H9 (cell line): ENCODE results near the gene PLAAT3. TPM values are rescaled to one million over a fixed set of nuclear protein-coding genes. Genes with fewer than 3 reads are reported as not detected.
A peak's percentile ranks its signal among the peaks of the same experiment; 100 is the strongest.

ENCODE experiments used
- DNase-seq: peaks from one replicate; pipeline ENCODE4 v3.0.0-alpha.2; 2017
- H2AFZ ChIP-seq: one replicate; pipeline ENCODE4 v1.6.1; 2013; ENCODE audit warnings: mild to moderate bottlenecking, low read length, control low read depth, moderate library complexity
- H2AK5ac ChIP-seq: 2 replicates; pipeline ENCODE4 v1.6.1; 2013; ENCODE audit warnings: low read length, control low read depth, mixed read lengths; ENCODE audit not compliant: insufficient read length
- H2BK120ac ChIP-seq: one replicate; pipeline ENCODE4 v1.6.1; 2013; ENCODE audit warnings: low read depth, mild to moderate bottlenecking, low read length, control low read depth, inconsistent platforms; ENCODE audit not compliant: poor library complexity, severe bottlenecking
- H2BK12ac ChIP-seq: 2 replicates; pipeline ENCODE4 v1.6.1; 2013; ENCODE audit warnings: low read length, control low read depth, mixed read lengths, low read depth; ENCODE audit not compliant: insufficient read length
- H2BK15ac ChIP-seq: 2 replicates; pipeline ENCODE4 v1.6.1; 2013; ENCODE audit warnings: low read depth, low read length, control low read depth
- H2BK20ac ChIP-seq: one replicate; pipeline ENCODE4 v1.6.1; 2013; ENCODE audit warnings: low read depth, mild to moderate bottlenecking, low read length, control low read depth, inconsistent platforms; ENCODE audit not compliant: poor library complexity, severe bottlenecking
- H2BK5ac ChIP-seq: 2 replicates; pipeline ENCODE4 v1.6.1; 2013; ENCODE audit warnings: low read length, control low read depth, mixed read lengths; ENCODE audit not compliant: insufficient read length
- H3K14ac ChIP-seq: 2 replicates; pipeline ENCODE4 v1.6.1; 2013; ENCODE audit warnings: low read length, control low read depth; ENCODE audit not compliant: insufficient read depth
- H3K18ac ChIP-seq: 2 replicates; pipeline ENCODE4 v1.6.1; 2013; ENCODE audit warnings: low read depth, mild to moderate bottlenecking, mixed read lengths, low read length, control low read depth; ENCODE audit not compliant: insufficient read length
- H3K23ac ChIP-seq: 2 replicates; pipeline ENCODE4 v1.6.1; 2013; ENCODE audit warnings: low read length, control low read depth, mixed read lengths, low read depth; ENCODE audit not compliant: insufficient read length
- H3K23me2 ChIP-seq: 2 replicates; pipeline ENCODE4 v1.6.1; 2013; ENCODE audit warnings: low read depth, mild to moderate bottlenecking, mixed read lengths, low read length, control low read depth; ENCODE audit not compliant: insufficient read length, poor library complexity, severe bottlenecking
- H3K27ac ChIP-seq: 2 replicates; pipeline ENCODE4 v1.5.1; 2013; ENCODE audit warnings: low read length, control low read depth, mixed read lengths, low read depth; ENCODE audit not compliant: insufficient read length
- H3K27me3 ChIP-seq: 2 replicates; pipeline ENCODE4 v1.6.1; 2013; ENCODE audit warnings: low read length, control low read depth, inconsistent platforms; ENCODE audit not compliant: insufficient read depth
- H3K4ac ChIP-seq: 2 replicates; pipeline ENCODE4 v1.6.1; 2013; ENCODE audit warnings: low read depth, mild to moderate bottlenecking, control low read depth, inconsistent platforms, low read length, moderate library complexity
- H3K4me1 ChIP-seq: 2 replicates; pipeline ENCODE4 v1.6.1; 2013; ENCODE audit warnings: low read length, control low read depth, inconsistent platforms; ENCODE audit not compliant: insufficient read depth
- H3K4me2 ChIP-seq: 2 replicates; pipeline ENCODE4 v1.6.1; 2013; ENCODE audit warnings: low read length, control low read depth, mixed read lengths; ENCODE audit not compliant: insufficient read length, insufficient read depth
- H3K56ac ChIP-seq: 2 replicates; pipeline ENCODE4 v1.6.1; 2013; ENCODE audit warnings: low read depth, mild to moderate bottlenecking, mixed read lengths, low read length, control low read depth; ENCODE audit not compliant: insufficient read length
- H3K79me1 ChIP-seq: 2 replicates; pipeline ENCODE4 v1.6.1; 2013; ENCODE audit warnings: low read depth, mild to moderate bottlenecking, moderate library complexity, low read length, control low read depth, inconsistent platforms; ENCODE audit not compliant: insufficient read depth, poor library complexity, severe bottlenecking
- H3K79me2 ChIP-seq: 2 replicates; pipeline ENCODE4 v1.6.1; 2013; ENCODE audit warnings: low read length, control low read depth, inconsistent platforms; ENCODE audit not compliant: insufficient read depth
- H3K9ac ChIP-seq: 2 replicates; pipeline ENCODE4 v1.6.1; 2013; ENCODE audit warnings: low read length, control low read depth, mixed read lengths; ENCODE audit not compliant: insufficient read length; ENCODE audit errors: extremely low read depth
- H3K9me3 ChIP-seq: one replicate; pipeline ENCODE4 v1.6.1; 2013; ENCODE audit warnings: low read depth, low read length, inconsistent platforms; ENCODE audit not compliant: control insufficient read depth
- H3T11ph ChIP-seq: one replicate; pipeline ENCODE4 v1.6.1; 2013; ENCODE audit warnings: mild to moderate bottlenecking, low read length, control low read depth, inconsistent platforms
- H4K20me1 ChIP-seq: one replicate; pipeline ENCODE4 v1.6.1; 2013; ENCODE audit not compliant: control insufficient read depth, insufficient read length, insufficient read depth
- H4K5ac ChIP-seq: 2 replicates; pipeline ENCODE4 v1.6.1; 2013; ENCODE audit warnings: low read depth, mild to moderate bottlenecking, mixed read lengths, low read length, control low read depth; ENCODE audit not compliant: insufficient read length
- H4K8ac ChIP-seq: replicated peaks from 2 replicates; pipeline ENCODE4 v1.6.1; 2013; ENCODE audit warnings: low read length, control low read depth, mixed read lengths, low read depth; ENCODE audit not compliant: insufficient read length
- H4K91ac ChIP-seq: 2 replicates; pipeline ENCODE4 v1.6.1; 2013; ENCODE audit warnings: low read depth, mild to moderate bottlenecking, moderate library complexity, mixed read lengths, low read length, control low read depth; ENCODE audit not compliant: insufficient read length
- H3K27ac Mint-ChIP-seq, 3 experiments: 2 replicates in 2 of 3; 3 replicates in 1 of 3; pipeline ENCODE4 v1.8.0; 2020 to 2021; ENCODE audit warnings: mixed read lengths in 3 of 3, mild to moderate bottlenecking in 1 of 3, moderate library complexity in 1 of 3
- H3K27me3 Mint-ChIP-seq: 2 replicates; pipeline ENCODE4 v1.8.0; 2021; ENCODE audit warnings: low read depth, mild to moderate bottlenecking, moderate library complexity, mixed read lengths
- H3K36me3 Mint-ChIP-seq, 3 experiments: 2 replicates in 2 of 3; 3 replicates in 1 of 3; pipeline ENCODE4 v1.8.0; 2020 to 2021; ENCODE audit warnings: low read depth in 3 of 3, mixed read lengths in 3 of 3; ENCODE audit not compliant: insufficient read depth in 1 of 3
- H3K4me1 Mint-ChIP-seq, 2 experiments: 2 replicates each; pipeline ENCODE4 v1.8.0; 2020; ENCODE audit warnings: mixed read lengths in 2 of 2
- H3K4me3 Mint-ChIP-seq, 2 experiments: 2 replicates in 1 of 2; 3 replicates in 1 of 2; pipeline ENCODE4 v1.8.0; 2020 to 2021; ENCODE audit warnings: mild to moderate bottlenecking in 2 of 2, mixed read lengths in 2 of 2, moderate library complexity in 1 of 2
- H3K9me3 Mint-ChIP-seq, 2 experiments: 2 replicates in 1 of 2; 3 replicates in 1 of 2; pipeline ENCODE4 v1.8.0; 2020; ENCODE audit warnings: mild to moderate bottlenecking in 2 of 2, mixed read lengths in 2 of 2, moderate library complexity in 1 of 2
- WGBS: extraction: QIAGEN DNeasy Blood & Tissue Kit; methylation state at CpG from one replicate; pipeline ENCODE4 v1.1.7; 2013; ENCODE audit warnings: missing lambda C conversion rate, low lambda C conversion rate, mixed read lengths; ENCODE audit not compliant: insufficient read length; ENCODE audit errors: extremely low coverage; 5-methylcytosine and 5-hydroxymethylcytosine counted together
- total RNA-seq: library from RNA; stranded (reverse); gene quantifications from 2 replicates; pipeline ENCODE4 v1.2.1, GENCODE V29; 2021
- TF ChIP-seq, protein P1 (sequence below): fragments of 200-600 bp; sonication (generic); conservative IDR thresholded peaks from 3 replicates; pipeline ENCODE4 v1.8.0; 2021; ENCODE audit warnings: antibody characterized with exemption, mild to moderate bottlenecking

PLAAT3 gene
- total RNA-seq, 1 experiment from 2014 or later: 188 TPM

- H2AK5ac ChIP-seq: no peak overlapping the region
- no peak overlapping the region for H4K5ac ChIP-seq
- DNase-seq: no peak
- no peak overlapping the region for H3K18ac ChIP-seq
- no peak overlapping the region for H3T11ph ChIP-seq
- no peak overlapping the region for H3K56ac ChIP-seq
- H3K27me3 ChIP-seq: no peaks in the 10 kb centered on the region
- H3K4me1 ChIP-seq: no peaks in the 10 kb centered on the region
- H3K4ac ChIP-seq: no peak overlapping the region
- no peaks in the 10 kb centered on the region for H3K79me1 ChIP-seq
- H3K4me2 ChIP-seq: no peak overlapping the region
- no peak overlapping the region for H2BK15ac ChIP-seq
- no peak overlapping the region for H4K91ac ChIP-seq
- Mint-ChIP-seq H3K4me3 (no peak overlapping the region), H3K4me1 (peaks cover 0 to 4% of the 10 kb centered on the region in 2 experiments; a peak in 1 of 4 replicates), H3K27ac (0 out of 7 replicates have a peak overlapping the region, but pooled peaks of 1 of the 3 experiments have one; percentile 61), H3K27me3 (no peaks in the 10 kb centered on the region), H3K9me3 (no peaks in the 10 kb centered on the region), H3K36me3 (peaks cover 24 to 51% (median 50%) of the 10 kb centered on the region in 3 experiments)
- no peak overlapping the region for H2AFZ ChIP-seq
- no peak overlapping the region for H3K9ac ChIP-seq
- H3K14ac ChIP-seq: no peak overlapping the region
- H3K23ac ChIP-seq: no peak overlapping the region
- H4K8ac ChIP-seq: no peak overlapping the region
- no peaks in the 10 kb centered on the region for H3K9me3 ChIP-seq
- H2BK5ac ChIP-seq: no peak overlapping the region
- H2BK20ac ChIP-seq: no peak overlapping the region
- 0 out of 2 replicates have a peak, but pooled peaks cover 1% of the 10 kb centered on the region for H3K79me2 ChIP-seq
- TF ChIP-seq, protein P1, sequence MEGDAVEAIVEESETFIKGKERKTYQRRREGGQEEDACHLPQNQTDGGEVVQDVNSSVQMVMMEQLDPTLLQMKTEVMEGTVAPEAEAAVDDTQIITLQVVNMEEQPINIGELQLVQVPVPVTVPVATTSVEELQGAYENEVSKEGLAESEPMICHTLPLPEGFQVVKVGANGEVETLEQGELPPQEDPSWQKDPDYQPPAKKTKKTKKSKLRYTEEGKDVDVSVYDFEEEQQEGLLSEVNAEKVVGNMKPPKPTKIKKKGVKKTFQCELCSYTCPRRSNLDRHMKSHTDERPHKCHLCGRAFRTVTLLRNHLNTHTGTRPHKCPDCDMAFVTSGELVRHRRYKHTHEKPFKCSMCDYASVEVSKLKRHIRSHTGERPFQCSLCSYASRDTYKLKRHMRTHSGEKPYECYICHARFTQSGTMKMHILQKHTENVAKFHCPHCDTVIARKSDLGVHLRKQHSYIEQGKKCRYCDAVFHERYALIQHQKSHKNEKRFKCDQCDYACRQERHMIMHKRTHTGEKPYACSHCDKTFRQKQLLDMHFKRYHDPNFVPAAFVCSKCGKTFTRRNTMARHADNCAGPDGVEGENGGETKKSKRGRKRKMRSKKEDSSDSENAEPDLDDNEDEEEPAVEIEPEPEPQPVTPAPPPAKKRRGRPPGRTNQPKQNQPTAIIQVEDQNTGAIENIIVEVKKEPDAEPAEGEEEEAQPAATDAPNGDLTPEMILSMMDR: no peak
- no peaks in the 10 kb centered on the region for H3K23me2 ChIP-seq
- no peak overlapping the region for H3K27ac ChIP-seq
- no peak overlapping the region for H2BK120ac ChIP-seq
- H4K20me1 ChIP-seq: no peaks in the 10 kb centered on the region
- no CpG with 5 or more reads among the region's 3 CpGs for WGBS
- no peak overlapping the region for H2BK12ac ChIP-seq
Measured at GRCh38 chr11:63629426-63629825, 15.2 kb upstream of the PLAAT3 start.
